GM21526 (cell line): ENCODE measurements around the gene HNRNPCL1.
"Not testable (repeated sequence)": the region's sequence is repeated elsewhere in the genome, so short reads cannot be mapped to it uniquely, and the experiment has no call there.

Source experiments
- ATAC-seq: cut with Tn5 transposase; IDR thresholded peaks from one replicate; pipeline ENCODE4 v1.9.1; 2021; ENCODE audit warnings: moderate library complexity; ENCODE audit not compliant: unreplicated experiment, low FRiP score

Gene HNRNPCL1

GRCh38 chr1:12848620-12849019 lies at the start of gene HNRNPCL1:
HNRNPCL1 (minus strand) TSS chr1:12848720; CDS start chr1:12848289, 431 bp downstream.
- ATAC-seq = not testable (repeated sequence)

GRCh38 chr1:12898170-12898569 lies 49.6 kb upstream of the HNRNPCL1 start, which contains the start of gene PRAMEF10:
PRAMEF10 (minus strand) TSS chr1:12898270; CDS start chr1:12895847, 2,423 bp downstream.
- not testable (repeated sequence) for ATAC-seq

GRCh38 chr1:12886101-12886500 lies 37.6 kb upstream of the HNRNPCL1 start, which contains the start of gene PRAMEF4:
PRAMEF4 (minus strand) TSS chr1:12886201; CDS start chr1:12883394, 2,807 bp downstream.
- ATAC-seq = not testable (repeated sequence)

GRCh38 chr1:12878453-12878852 lies 29.9 kb upstream of the HNRNPCL1 start:
- ATAC-seq = not testable (repeated sequence)

GRCh38 chr1:12863131-12863880 lies 14.8 kb upstream of the HNRNPCL1 start:
- ATAC-seq = not testable (repeated sequence)

GRCh38 chr1:12856786-12857185 lies 8.3 kb upstream of the HNRNPCL1 start, which contains the start of gene PRAMEF2:
PRAMEF2 (plus strand) TSS chr1:12857086; CDS start chr1:12859010, 1,924 bp downstream.
- not testable (repeated sequence) for ATAC-seq

- no peak for ATAC-seq
Measured at GRCh38 chr1:12851779-12852178, 3.3 kb upstream of the HNRNPCL1 start.

GRCh38 chr1:12833251-12833650 lies 15.3 kb downstream of the HNRNPCL1 start:
- ATAC-seq = not testable (repeated sequence)

- not testable (repeated sequence) for ATAC-seq
Measured at GRCh38 chr1:12831310-12831709, 17.2 kb downstream of the HNRNPCL1 start, which contains the start of gene PRAMEF11. PRAMEF11 (minus strand) TSS chr1:12831410; CDS start chr1:12828789, 2,621 bp downstream.

GRCh38 chr1:12819061-12819460 lies 29.5 kb downstream of the HNRNPCL1 start:
- ATAC-seq = not testable (repeated sequence)

- ATAC-seq = no peak
Measured at GRCh38 chr1:12811409-12811784, 37.1 kb downstream of the HNRNPCL1 start.

GRCh38 chr1:12810691-12811408 lies 37.7 kb downstream of the HNRNPCL1 start:
- no peak for ATAC-seq

GRCh38 chr1:12809933-12810332 lies 38.6 kb downstream of the HNRNPCL1 start:
- no peak for ATAC-seq

- no peak for ATAC-seq
Measured at GRCh38 chr1:12799730-12800129, 48.8 kb downstream of the HNRNPCL1 start.

GRCh38 chr1:12798911-12799310 lies 49.6 kb downstream of the HNRNPCL1 start:
- no peak for ATAC-seq
